A673 (cell line): Measurements from ENCODE around the gene AFM.

Experiments used
- EZH2 ChIP-seq: fragments of 200-600 bp; sonication (generic); IDR thresholded peaks from 2 replicates; pipeline ENCODE4 v1.6.1; 2017; ENCODE audit warnings: borderline replicate concordance, low read depth, mild to moderate bottlenecking, mixed read lengths, antibody characterized with exemption, low read length; ENCODE audit not compliant: poor library complexity, severe bottlenecking
- TF ChIP-seq, protein P1 (sequence below): fragments of 300-800, 200-600 bp; sonication (generic); conservative IDR thresholded peaks from 2 replicates; pipeline ENCODE4 v1.5.1; 2017; ENCODE audit warnings: low read depth, mild to moderate bottlenecking, antibody characterized with exemption, low read length, moderate library complexity, mixed read lengths

DNA sequence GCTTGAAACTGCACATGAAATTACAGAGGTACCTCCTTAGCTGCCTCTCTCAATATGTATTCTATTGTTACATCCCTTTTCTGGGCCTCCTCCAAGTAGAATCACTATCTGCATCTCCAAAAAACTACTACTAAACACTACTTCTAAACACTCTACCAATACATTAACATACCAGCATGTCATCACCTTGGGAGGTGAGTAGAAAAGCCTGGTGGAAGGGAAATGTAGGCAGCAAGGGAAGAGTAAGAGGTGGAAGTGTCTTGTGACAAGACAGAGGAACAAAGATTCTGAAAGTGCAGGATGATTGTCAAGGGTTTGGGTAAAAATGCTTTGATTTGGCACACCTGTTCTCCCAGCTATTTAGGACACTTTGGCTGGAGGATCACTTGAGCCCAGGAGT, 3.5 kb downstream of the AFM start:
- TF ChIP-seq, protein P1, sequence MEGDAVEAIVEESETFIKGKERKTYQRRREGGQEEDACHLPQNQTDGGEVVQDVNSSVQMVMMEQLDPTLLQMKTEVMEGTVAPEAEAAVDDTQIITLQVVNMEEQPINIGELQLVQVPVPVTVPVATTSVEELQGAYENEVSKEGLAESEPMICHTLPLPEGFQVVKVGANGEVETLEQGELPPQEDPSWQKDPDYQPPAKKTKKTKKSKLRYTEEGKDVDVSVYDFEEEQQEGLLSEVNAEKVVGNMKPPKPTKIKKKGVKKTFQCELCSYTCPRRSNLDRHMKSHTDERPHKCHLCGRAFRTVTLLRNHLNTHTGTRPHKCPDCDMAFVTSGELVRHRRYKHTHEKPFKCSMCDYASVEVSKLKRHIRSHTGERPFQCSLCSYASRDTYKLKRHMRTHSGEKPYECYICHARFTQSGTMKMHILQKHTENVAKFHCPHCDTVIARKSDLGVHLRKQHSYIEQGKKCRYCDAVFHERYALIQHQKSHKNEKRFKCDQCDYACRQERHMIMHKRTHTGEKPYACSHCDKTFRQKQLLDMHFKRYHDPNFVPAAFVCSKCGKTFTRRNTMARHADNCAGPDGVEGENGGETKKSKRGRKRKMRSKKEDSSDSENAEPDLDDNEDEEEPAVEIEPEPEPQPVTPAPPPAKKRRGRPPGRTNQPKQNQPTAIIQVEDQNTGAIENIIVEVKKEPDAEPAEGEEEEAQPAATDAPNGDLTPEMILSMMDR, result no peak
- TF ChIP-seq EZH2, result no peak
